KOPT-K1 (cell line): Measurements from ENCODE around the gene MGA.
"Not testable (repeated sequence)": the region's sequence is repeated elsewhere in the genome, so short reads cannot be mapped to it uniquely, and the experiment has no call there.

Experiments
- H3K27ac ChIP-seq: fragments of 200-600 bp; sonication (generic); 2 replicates; pipeline ENCODE4 v1.5.1; 2016; ENCODE audit warnings: antibody characterized with exemption, mild to moderate bottlenecking, low read depth, low read length; ENCODE audit not compliant: poor library complexity, severe bottlenecking
- H3K36me3 ChIP-seq: fragments of 200-600 bp; sonication (generic); 2 replicates; pipeline ENCODE4 v1.5.1; 2017; ENCODE audit warnings: antibody characterized with exemption, mild to moderate bottlenecking, low read length, moderate library complexity; ENCODE audit not compliant: insufficient read depth
- H3K9me3 ChIP-seq: fragments of 200-600 bp; sonication (generic); 2 replicates; pipeline ENCODE4 v1.5.1; 2017; ENCODE audit warnings: antibody characterized with exemption, low read length, mild to moderate bottlenecking; ENCODE audit not compliant: insufficient read depth, poor library complexity, severe bottlenecking

The MGA gene

GRCh38 chr15:41727143-41727542 lies 66.9 kb downstream of the MGA start:
- no peaks in the 10 kb centered on the region for H3K9me3 ChIP-seq
- no peak overlapping the region for H3K27ac ChIP-seq
- peaks cover 52% of the 10 kb centered on the region for H3K36me3 ChIP-seq

GRCh38 chr15:41728061-41728460 lies 67.9 kb downstream of the MGA start:
- peaks cover 59% of the 10 kb centered on the region for H3K36me3 ChIP-seq
- H3K27ac ChIP-seq, result not testable (repeated sequence)

GRCh38 chr15:41730543-41730942 lies 70.3 kb downstream of the MGA start:
- Histone ChIP-seq H3K9me3 (no peaks in the 10 kb centered on the region), H3K27ac (no peak overlapping the region)

More at GRCh38 chr15:41728061-41728460, 67.9 kb downstream of the MGA start:
- H3K9me3 ChIP-seq, result not testable (repeated sequence)

GRCh38 chr15:41732483-41732882 lies 72.3 kb downstream of the MGA start:
- Histone ChIP-seq H3K9me3 (no peaks in the 10 kb centered on the region), H3K27ac (no peak overlapping the region), H3K36me3 (peaks cover 88% of the 10 kb centered on the region)

More at GRCh38 chr15:41730543-41730942, 70.3 kb downstream of the MGA start:
- H3K36me3 ChIP-seq, result peaks cover 80% of the 10 kb centered on the region

- Histone ChIP-seq H3K36me3 (peaks cover 92% of the 10 kb centered on the region), H3K27ac (no peak overlapping the region), H3K9me3 (no peaks in the 10 kb centered on the region)
These were observed 73.9 kb downstream of the MGA start for GRCh38 chr15:41734079-41734478.

GRCh38 chr15:41735046-41735445 lies 74.8 kb downstream of the MGA start:
- Histone ChIP-seq H3K27ac (no peak overlapping the region), H3K9me3 (no peaks in the 10 kb centered on the region), H3K36me3 (peaks cover 94% of the 10 kb centered on the region)

GRCh38 chr15:41735492-41735891 lies 75.3 kb downstream of the MGA start:
- peaks cover 92% of the 10 kb centered on the region for H3K36me3 ChIP-seq
- not testable (repeated sequence) for H3K9me3 ChIP-seq, H3K27ac ChIP-seq

- H3K9me3 ChIP-seq, result no peaks in the 10 kb centered on the region
- H3K27ac ChIP-seq, result no peak overlapping the region
- H3K36me3 ChIP-seq, result peaks cover 93% of the 10 kb centered on the region
These were observed 86.6 kb downstream of the MGA start for GRCh38 chr15:41746802-41747201.

GRCh38 chr15:41756198-41756597 lies 96.0 kb downstream of the MGA start:
- Histone ChIP-seq H3K36me3 (peaks cover 87% of the 10 kb centered on the region), H3K9me3 (no peaks in the 10 kb centered on the region)

GRCh38 chr15:41772720-41773331 lies 112.6 kb downstream of the MGA start:
- H3K36me3 ChIP-seq, result peaks cover 24% of the 10 kb centered on the region
- H3K9me3 ChIP-seq, result no peaks in the 10 kb centered on the region
- H3K27ac ChIP-seq, result no peak overlapping the region

More at GRCh38 chr15:41756198-41756597, 96.0 kb downstream of the MGA start:
- H3K27ac ChIP-seq, result no peak overlapping the region

- H3K27ac ChIP-seq, result peak overlapping the region; percentile 76
- peaks cover 19% of the 10 kb centered on the region for H3K36me3 ChIP-seq
- H3K9me3 ChIP-seq, result no peaks in the 10 kb centered on the region
These were observed 113.1 kb downstream of the MGA start for GRCh38 chr15:41773332-41773728.

GRCh38 chr15:41773729-41774061 lies 113.5 kb downstream of the MGA start:
- Histone ChIP-seq H3K9me3 (no peaks in the 10 kb centered on the region), H3K27ac (peak overlapping the region; percentile 76)

GRCh38 chr15:41774062-41774881 lies 114.1 kb downstream of the MGA start, which contains the start of gene MAPKBP1:
Gene MAPKBP1, plus strand, starts transcription at chr15:41774484. Its CDS starts 792 bp downstream, at chr15:41775276.
- Histone ChIP-seq H3K27ac (peak within 1 kb of the TSS; percentile 76), H3K9me3 (no peaks in the 10 kb centered on the region), H3K36me3 (peaks cover 10% of the 10 kb centered on the region)

More at GRCh38 chr15:41773729-41774061, 113.5 kb downstream of the MGA start:
- peaks cover 16% of the 10 kb centered on the region for H3K36me3 ChIP-seq

- Histone ChIP-seq H3K27ac (peak overlapping the region; percentile 76), H3K9me3 (no peaks in the 10 kb centered on the region), H3K36me3 (peaks cover 5% of the 10 kb centered on the region)
These were observed 114.7 kb downstream of the MGA start for GRCh38 chr15:41774882-41775417.

- Histone ChIP-seq H3K36me3 (no peaks in the 10 kb centered on the region), H3K27ac (peak overlapping the region; percentile 76), H3K9me3 (no peaks in the 10 kb centered on the region)
These were observed 115.4 kb downstream of the MGA start for GRCh38 chr15:41775651-41776050.
